IPS DF 6.9 (cell line): ENCODE measurements around the gene KAZN.
"Not testable (repeated sequence)": the region's sequence is repeated elsewhere in the genome, so short reads cannot be mapped to it uniquely, and the experiment has no call there.

Source experiments
- DNase-seq: peaks from one replicate; pipeline ENCODE4 v3.0.0-alpha.2; 2013; ENCODE audit warnings: low read depth, low spot score
- H3K27ac ChIP-seq: one replicate; pipeline ENCODE4 v1.5.1; 2013; ENCODE audit warnings: low read length, control low read depth
- H3K27me3 ChIP-seq: 2 replicates; pipeline ENCODE4 v1.6.1; 2013; ENCODE audit warnings: mild to moderate bottlenecking, low read length; ENCODE audit not compliant: control insufficient read depth, insufficient read depth
- H3K36me3 ChIP-seq: 2 replicates; pipeline ENCODE4 v1.6.1; 2013; ENCODE audit warnings: low read length; ENCODE audit not compliant: control insufficient read depth, insufficient read depth
- H3K4me1 ChIP-seq: 2 replicates; pipeline ENCODE4 v1.6.1; 2013; ENCODE audit warnings: low read length; ENCODE audit not compliant: control insufficient read depth, insufficient read depth
- H3K4me3 ChIP-seq: 2 replicates; pipeline ENCODE4 v1.5.1; 2013; ENCODE audit warnings: mild to moderate bottlenecking, low read length
- H3K9me3 ChIP-seq: 2 replicates; pipeline ENCODE4 v1.6.1; 2013; ENCODE audit warnings: low read length, inconsistent platforms; ENCODE audit not compliant: control insufficient read depth, insufficient read depth
- WGBS: extraction: QIAGEN DNeasy Blood & Tissue Kit; methylation state at CpG from one replicate; pipeline ENCODE4 v1.1.7; 2013; ENCODE audit warnings: mixed read lengths, missing lambda C conversion rate; ENCODE audit not compliant: insufficient read length, insufficient coverage; 5-methylcytosine and 5-hydroxymethylcytosine counted together

Gene KAZN

DNA sequence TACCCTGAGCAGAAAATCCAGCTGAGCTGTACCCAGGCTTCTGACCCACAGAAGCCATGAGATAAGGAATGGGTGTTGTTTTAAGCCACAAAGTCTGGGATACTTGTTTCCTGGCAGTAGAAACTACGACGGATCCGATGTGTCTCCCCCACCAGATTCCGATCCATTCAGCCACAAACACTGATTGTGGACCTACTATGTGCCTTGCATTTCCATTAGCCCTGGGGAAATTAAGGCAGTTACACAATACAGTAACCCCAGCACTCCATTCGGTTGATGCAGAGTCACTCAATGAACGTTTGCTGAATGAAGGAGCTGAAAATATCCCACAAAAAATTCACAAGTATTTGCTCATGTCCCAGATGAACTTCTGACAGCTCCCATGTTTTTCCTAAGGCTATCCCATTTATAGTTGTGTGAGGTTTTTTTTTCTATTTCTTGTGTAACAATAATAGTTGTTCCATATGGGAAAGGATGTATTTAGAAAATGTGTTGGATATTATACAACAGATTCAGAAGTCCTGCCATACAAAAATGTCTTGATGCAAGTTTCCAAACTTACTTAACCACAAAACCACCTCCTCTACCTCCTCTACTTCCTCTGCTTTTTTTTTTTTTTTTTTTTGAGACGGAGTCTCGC, 29.6 kb upstream of the KAZN start:
- no CpG with 5 or more reads among the region's 8 CpGs for WGBS
- no peaks in the 10 kb centered on the region for H3K36me3 ChIP-seq
- H3K9me3 ChIP-seq: no peaks in the 10 kb centered on the region
- DNase-seq: no peak
- H3K4me3 ChIP-seq: no peak overlapping the region
- no peaks in the 10 kb centered on the region for H3K27me3 ChIP-seq
- H3K4me1 ChIP-seq: no peaks in the 10 kb centered on the region
- no peak overlapping the region for H3K27ac ChIP-seq

GRCh38 chr1:14570514-14570913, 28.0 kb upstream of the KAZN start:
- no peaks in the 10 kb centered on the region for H3K36me3 ChIP-seq
- no peak overlapping the region for H3K27ac ChIP-seq
- H3K27me3 ChIP-seq: no peaks in the 10 kb centered on the region
- WGBS: no CpG with 5 or more reads among the region's 9 CpGs
- no peaks in the 10 kb centered on the region for H3K4me1 ChIP-seq
- DNase-seq: no peak
- H3K9me3 ChIP-seq: no peaks in the 10 kb centered on the region
- H3K4me3 ChIP-seq: no peak overlapping the region

DNA sequence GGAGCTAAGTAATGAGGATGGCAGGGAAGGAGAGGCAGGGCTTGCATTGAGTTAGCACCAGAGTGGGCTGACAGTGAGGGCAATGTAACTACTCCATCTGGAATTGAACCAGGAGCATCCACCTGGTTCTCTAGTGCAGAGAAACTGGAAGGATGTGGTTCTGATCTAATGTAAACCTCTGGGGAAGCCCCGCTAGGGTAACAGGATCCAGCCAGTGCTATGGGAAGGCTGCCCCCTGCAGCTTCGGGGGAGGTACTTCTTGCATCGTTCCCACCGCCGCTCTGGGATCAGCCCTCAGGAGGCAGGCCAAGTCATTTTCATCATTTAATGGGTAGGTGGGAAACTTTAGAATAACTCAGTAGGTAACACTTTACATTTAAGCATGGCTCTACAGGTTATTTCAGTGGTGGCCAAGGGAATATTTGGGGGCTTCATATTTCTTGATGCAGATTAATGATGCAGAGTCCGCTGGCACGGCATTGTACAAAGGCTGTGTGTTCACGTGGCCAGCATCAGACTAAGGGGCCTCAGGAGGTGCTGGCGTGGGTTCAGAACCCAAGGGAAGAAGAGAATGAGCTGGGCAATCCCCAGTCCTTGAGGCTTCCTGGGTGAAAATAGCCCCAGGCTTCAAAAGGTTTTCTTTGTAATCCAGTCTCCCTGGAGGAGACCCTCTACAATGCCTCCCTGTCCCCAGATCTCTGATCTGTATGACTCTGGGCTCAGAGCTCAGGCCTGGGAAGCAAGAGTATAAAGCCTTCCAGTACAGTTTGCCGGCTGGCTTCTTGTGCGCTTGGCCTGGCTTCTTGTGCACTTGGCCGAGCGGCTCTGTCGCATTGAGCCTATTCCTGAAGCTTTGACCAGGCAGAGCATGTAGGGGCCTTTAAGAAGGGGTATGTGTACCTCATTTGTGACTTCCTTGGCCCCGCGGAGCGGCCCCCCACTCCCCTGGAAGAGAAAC, 26.4 kb upstream of the KAZN start:
- Histone ChIP-seq H3K36me3 (no peaks in the 10 kb centered on the region), H3K27ac (no peak overlapping the region), H3K27me3 (no peaks in the 10 kb centered on the region), H3K9me3 (no peaks in the 10 kb centered on the region), H3K4me3 (no peak overlapping the region), H3K4me1 (no peaks in the 10 kb centered on the region)
- whole genome bisulfite sequencing: no CpG with 5 or more reads among the region's 17 CpGs
- peak; percentile 52 for DNase-seq

- WGBS: no CpG with 5 or more reads among the region's 4 CpGs
- Histone ChIP-seq H3K4me3 (no peak overlapping the region), H3K27ac (no peak overlapping the region), H3K27me3 (no peaks in the 10 kb centered on the region), H3K4me1 (no peaks in the 10 kb centered on the region), H3K36me3 (no peaks in the 10 kb centered on the region), H3K9me3 (no peaks in the 10 kb centered on the region)
- DNase-seq: no peak
Measured at GRCh38 chr1:14572861-14573260, 25.6 kb upstream of the KAZN start.

- Histone ChIP-seq H3K9me3 (no peaks in the 10 kb centered on the region), H3K4me3 (no peak overlapping the region), H3K4me1 (no peaks in the 10 kb centered on the region), H3K27me3 (no peaks in the 10 kb centered on the region), H3K27ac (no peak overlapping the region), H3K36me3 (no peaks in the 10 kb centered on the region)
- DNase-seq: no peak
- no CpG with 5 or more reads among the region's 2 CpGs for WGBS
Measured at GRCh38 chr1:14576155-14576554, 22.3 kb upstream of the KAZN start.

DNA sequence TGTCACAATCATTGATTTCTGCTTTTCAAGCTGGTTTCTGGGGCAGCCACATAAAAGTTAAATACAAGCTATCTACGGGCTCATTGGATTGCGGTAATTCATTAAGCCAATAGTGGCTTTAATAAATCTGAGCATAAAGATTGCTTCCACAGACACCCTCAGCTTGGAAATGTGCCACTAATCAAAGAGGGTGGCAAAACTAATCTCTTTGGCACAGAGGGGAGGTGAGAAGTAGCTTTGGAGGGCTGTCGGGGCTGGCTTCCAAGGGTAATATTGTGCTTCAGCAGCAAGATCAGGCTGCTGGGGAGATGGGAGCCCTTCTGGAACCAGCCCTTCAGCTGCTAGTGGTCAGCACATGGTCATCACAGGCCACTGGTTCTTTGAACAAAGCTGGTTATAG, 21.2 kb upstream of the KAZN start:
- no peak overlapping the region for H3K27ac ChIP-seq
- no peaks in the 10 kb centered on the region for H3K36me3 ChIP-seq
- WGBS: no CpG with 5 or more reads among the region's 3 CpGs
- no peaks in the 10 kb centered on the region for H3K4me1 ChIP-seq
- H3K27me3 ChIP-seq: no peaks in the 10 kb centered on the region
- DNase-seq: no peak
- no peak overlapping the region for H3K4me3 ChIP-seq
- no peaks in the 10 kb centered on the region for H3K9me3 ChIP-seq

GRCh38 chr1:14578156-14578555, 20.3 kb upstream of the KAZN start:
- WGBS: no CpG with 5 or more reads among the region's 3 CpGs
- Histone ChIP-seq H3K27ac (no peak overlapping the region), H3K4me1 (no peaks in the 10 kb centered on the region), H3K9me3 (no peaks in the 10 kb centered on the region), H3K4me3 (no peak overlapping the region), H3K27me3 (no peaks in the 10 kb centered on the region), H3K36me3 (no peaks in the 10 kb centered on the region)
- no peak for DNase-seq

DNA sequence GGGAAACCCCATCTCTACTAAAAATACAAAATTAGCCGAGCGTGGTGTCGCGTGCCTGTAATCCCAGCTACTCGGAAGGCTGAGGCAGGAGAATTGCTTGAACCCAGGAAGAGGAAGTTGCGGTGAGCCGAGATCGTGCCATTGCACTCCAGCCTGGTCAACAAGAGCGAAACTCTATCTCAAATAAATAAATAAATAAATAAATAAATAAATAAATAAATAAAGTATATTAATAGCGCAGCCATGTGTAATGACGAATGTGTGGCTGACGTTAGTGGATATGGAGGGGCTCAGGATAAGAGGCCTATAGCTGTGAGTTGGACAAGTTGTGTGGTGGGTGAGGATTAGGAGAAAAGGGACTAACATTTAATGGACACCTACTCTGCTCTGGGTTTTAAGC, 18.2 kb upstream of the KAZN start:
- WGBS: 100% methylated on average over 3 of the region's 12 CpGs

DNA sequence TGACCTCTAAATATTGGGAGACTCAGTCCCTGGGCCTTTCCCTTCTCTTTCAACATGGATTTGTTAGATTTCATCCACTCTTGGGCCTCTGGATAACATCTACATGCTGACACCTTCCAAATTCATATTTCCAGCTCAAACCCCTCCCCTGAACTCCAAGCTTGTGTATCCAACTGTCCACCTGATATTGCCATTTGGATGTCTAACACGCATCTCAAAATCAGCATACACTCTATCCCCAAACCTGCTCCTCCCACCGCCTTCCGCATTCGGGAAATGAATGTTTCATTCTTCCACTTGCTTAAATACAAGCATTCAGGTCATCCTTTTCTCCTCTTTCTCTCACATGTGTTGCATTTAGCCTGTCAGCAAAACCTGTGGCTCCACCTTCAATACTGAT, 17.5 kb upstream of the KAZN start:
- DNase-seq: no peak
- no CpG with 5 or more reads among the region's 4 CpGs for WGBS

More for the DNA sequence above, 18.2 kb upstream of the KAZN start:
- DNase-seq, H3K27ac ChIP-seq, H3K9me3 ChIP-seq, H3K4me3 ChIP-seq, H3K27me3 ChIP-seq, H3K4me1 ChIP-seq, H3K36me3 ChIP-seq: not testable (repeated sequence)

DNA sequence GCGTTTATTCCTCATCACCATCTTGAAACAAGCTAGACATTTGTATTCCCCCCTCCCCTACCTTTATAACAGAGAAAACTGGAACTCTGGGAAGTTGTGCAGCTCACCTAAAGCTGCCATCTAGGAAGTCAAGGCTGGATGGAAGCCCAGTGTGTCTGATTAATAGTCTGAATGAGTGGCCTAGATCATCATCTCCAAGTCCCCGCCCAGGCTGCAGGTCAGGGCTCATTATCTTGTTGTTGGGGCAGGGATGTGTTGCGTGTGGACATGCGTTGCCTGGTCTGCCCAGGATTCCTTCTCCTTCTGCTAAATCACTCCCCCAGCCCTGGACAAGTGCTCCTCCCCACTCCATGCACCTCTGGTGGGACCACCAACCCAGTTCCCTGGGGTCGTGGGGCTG, 14.7 kb upstream of the KAZN start:
- no peak overlapping the region for H3K4me3 ChIP-seq
- no peak overlapping the region for H3K27ac ChIP-seq
- H3K9me3 ChIP-seq: no peaks in the 10 kb centered on the region
- no peaks in the 10 kb centered on the region; the same call in 1 of the 2 replicates for H3K27me3 ChIP-seq
- no peaks in the 10 kb centered on the region for H3K36me3 ChIP-seq
- DNase-seq: no peak
- no CpG with 5 or more reads among the region's 5 CpGs for WGBS
- H3K4me1 ChIP-seq: no peaks in the 10 kb centered on the region

More for the DNA sequence above, 17.5 kb upstream of the KAZN start:
- Histone ChIP-seq H3K36me3 (no peaks in the 10 kb centered on the region), H3K4me3 (no peak overlapping the region), H3K9me3 (no peaks in the 10 kb centered on the region), H3K27ac (no peak overlapping the region), H3K27me3 (no peaks in the 10 kb centered on the region; the same call in 1 of the 2 replicates), H3K4me1 (no peaks in the 10 kb centered on the region)
